Adipose tissue (tissue), 3 donors: ENCODE measurements around the gene RASAL2. TPM values are rescaled to one million over a fixed set of nuclear protein-coding genes. Genes with fewer than 3 reads are reported as not detected.

Experiments
- H3K27ac ChIP-seq: one replicate; pipeline ENCODE4 v1.5.1; 2013; ENCODE audit warnings: low read depth, low read length
- WGBS, 3 donors: extraction: QIAGEN DNeasy Blood & Tissue Kit; methylation state at CpG; one replicate each; pipeline ENCODE4 v1.1.7; 2013; 5-methylcytosine and 5-hydroxymethylcytosine counted together
- polyA plus RNA-seq, 3 donors: library from polyadenylated mRNA; stranded (reverse); fragments of 200-250 nt; gene quantifications; one replicate each; pipeline ENCODE4 v1.2.3, GENCODE V29; 2013
- donor health status: healthy with polysubstance abuse.
- donor health status: Bipolar disorder and iron deficiency.
- donor health status: healthy.

The RASAL2 gene
- polyA plus RNA-seq, 3 donors = 2.8 to 7.0 (median 3.3) TPM

- 93 to 94% (median 93%) methylated on average over 11 of the region's 11 CpGs for WGBS, 3 donors
- no peak overlapping the region for H3K27ac ChIP-seq
Measured at GRCh38 chr1:178520803-178521202, 426.9 kb downstream of the RASAL2 start.

- no peak overlapping the region for H3K27ac ChIP-seq
- 88 to 98% (median 93%) methylated on average over 4 of the region's 4 CpGs for WGBS, 3 donors
Measured at GRCh38 chr1:178521241-178521640, 427.3 kb downstream of the RASAL2 start.

- no peak overlapping the region for H3K27ac ChIP-seq
- WGBS, 3 donors = 83 to 90% (median 89%) methylated on average over 4 of the region's 4 CpGs
Measured at GRCh38 chr1:178527117-178527516, 433.2 kb downstream of the RASAL2 start.

- H3K27ac ChIP-seq = no peak overlapping the region
- 76 to 86% (median 85%) methylated on average over 10 of the region's 10 CpGs for WGBS, 3 donors
Measured at GRCh38 chr1:178528228-178528952, 434.5 kb downstream of the RASAL2 start.

GRCh38 chr1:178528953-178529335 lies 435.0 kb downstream of the RASAL2 start:
- 79 to 88% (median 87%) methylated on average over 4 of the region's 4 CpGs for WGBS, 3 donors
- no peak overlapping the region for H3K27ac ChIP-seq

- WGBS, 3 donors = 85 to 91% (median 91%) methylated on average over 8 of the region's 8 CpGs
- H3K27ac ChIP-seq = no peak overlapping the region
Measured at GRCh38 chr1:178529364-178530036, 435.6 kb downstream of the RASAL2 start.

- H3K27ac ChIP-seq = no peak overlapping the region
- 77 to 91% (median 89%) methylated on average over 2 of the region's 2 CpGs for WGBS, 3 donors
Measured at GRCh38 chr1:178530037-178530402, 436.1 kb downstream of the RASAL2 start.

GRCh38 chr1:178530502-178530901 lies 436.6 kb downstream of the RASAL2 start:
- 93 to 95% (median 94%) methylated on average over 3 of the region's 3 CpGs for WGBS, 3 donors
- H3K27ac ChIP-seq = no peak overlapping the region

GRCh38 chr1:178531887-178532286 lies 438.0 kb downstream of the RASAL2 start:
- H3K27ac ChIP-seq = no peak overlapping the region
- 47 to 58% (median 50%) methylated on average over 10 of the region's 10 CpGs for WGBS, 3 donors

- H3K27ac ChIP-seq = no peak overlapping the region
- WGBS, 3 donors = 15 to 16% (median 16%) methylated on average over 13 of the region's 13 CpGs
Measured at GRCh38 chr1:178532392-178532791, 438.5 kb downstream of the RASAL2 start.

- H3K27ac ChIP-seq = no peak overlapping the region
- WGBS, 3 donors = 58 to 91% (median 83%) methylated on average over 9 of the region's 9 CpGs
Measured at GRCh38 chr1:178533121-178533946, 439.4 kb downstream of the RASAL2 start.

Other genes with a start within 250 kb of the RASAL2 start
- gene SEC16B, start 124.0 kb upstream of the RASAL2 start, polyA plus RNA-seq = 1 to 10 TPM; 2.1 to 8.2 (median 5.6) TPM